ENCODE measurements around the gene PUS1.
A peak's percentile ranks its signal among the peaks of the same experiment; 100 is the strongest.

DNA sequence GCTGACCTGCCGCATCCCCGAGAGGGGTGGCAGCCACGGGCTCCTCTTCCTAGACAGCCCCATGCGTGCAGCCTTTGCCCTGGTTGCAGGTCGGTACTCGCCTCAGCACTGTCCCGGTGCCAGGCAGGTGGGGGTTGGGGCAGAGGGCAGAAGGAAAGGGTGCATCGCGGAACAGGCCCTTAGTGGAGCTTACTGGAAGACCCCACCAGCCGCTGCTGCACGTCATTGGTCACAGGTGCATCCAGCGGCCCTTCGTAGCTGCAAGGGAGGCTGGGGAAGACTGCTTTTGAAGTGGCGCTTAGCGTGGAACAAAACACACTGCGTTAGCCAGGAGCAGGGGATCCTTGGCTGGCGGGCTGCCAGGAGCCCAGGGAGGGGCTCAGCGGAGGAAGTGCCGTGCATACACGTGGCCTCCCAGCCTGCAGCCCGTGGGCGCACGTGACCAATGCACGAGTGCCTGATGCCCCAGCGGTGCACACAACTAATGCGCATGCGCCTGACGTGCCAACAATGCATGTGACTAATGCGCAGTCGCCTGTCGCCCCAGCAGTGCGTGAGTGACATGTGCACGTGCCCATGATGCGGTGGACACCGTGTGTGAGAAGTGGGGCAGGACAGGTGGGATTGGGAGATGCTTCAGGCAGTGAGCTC, 15.7 kb downstream of the PUS1 start:
- no peak for TF ChIP-seq EGR1 (IDR thresholded peaks at IDR 0.05; ENCODE audit: borderline replicate concordance, low read depth, low read length)
- TF ChIP-seq MAX (IDR thresholded peaks at IDR 0.05) = no peak
- no peak for TF ChIP-seq CHD1 (IDR thresholded peaks at IDR 0.05; ENCODE audit: low read depth, low read length)
- no peak for TF ChIP-seq FOSL1 (IDR thresholded peaks at IDR 0.05; ENCODE audit: insufficient read depth, low read depth, low read length)
- peak; percentile 64 for TF ChIP-seq POLR2AphosphoS5 (IDR thresholded peaks at IDR 0.05; ENCODE audit: low read depth, low read length)
- TF ChIP-seq YY1 (IDR thresholded peaks at IDR 0.05; ENCODE audit: low read depth, low read length) = no peak
- TF ChIP-seq EZH2 (IDR thresholded peaks at IDR 0.05; ENCODE audit: low read depth, low read length, severe bottlenecking) = no peak
- no peak for TF ChIP-seq BRCA1 (IDR thresholded peaks at IDR 0.05; ENCODE audit: low read depth, low read length)
- no peak for TF ChIP-seq SIN3A (conservative IDR thresholded peaks at IDR 0.05 in 1 of 2, IDR thresholded peaks at IDR 0.05 in 1 of 2; ENCODE audit: low read depth in 1 of 2, low read length in 2 of 2)
- no peak for TF ChIP-seq SRF (IDR thresholded peaks at IDR 0.05; ENCODE audit: low read depth, low read length)
- no peak for TF ChIP-seq JUN (IDR thresholded peaks at IDR 0.05; ENCODE audit: low read depth, low read length)
- TF ChIP-seq CREB1 (IDR thresholded peaks at IDR 0.05) = no peak
